Nephron (organoid): ENCODE results near the gene C4orf51.
"Not testable (repeated sequence)": the region's sequence is repeated elsewhere in the genome, so short reads cannot be mapped to it uniquely, and the experiment has no call there.

Experiments used
- H3K27ac Mint-ChIP-seq, 3 experiments: 2 replicates each; pipeline ENCODE4 v1.8.0; 2020; ENCODE audit warnings: mixed read lengths in 3 of 3, mild to moderate bottlenecking in 2 of 3, moderate library complexity in 1 of 3
- H3K27me3 Mint-ChIP-seq: 2 replicates; pipeline ENCODE4 v1.8.0; 2021; ENCODE audit warnings: low read depth, mild to moderate bottlenecking, moderate library complexity, mixed read lengths
- H3K36me3 Mint-ChIP-seq: 2 replicates; pipeline ENCODE4 v1.8.0; 2020; ENCODE audit warnings: low read depth, mixed read lengths
- H3K4me1 Mint-ChIP-seq: 2 replicates; pipeline ENCODE4 v1.8.0; 2020; ENCODE audit warnings: mixed read lengths
- H3K4me3 Mint-ChIP-seq, 3 experiments: 2 replicates each; pipeline ENCODE4 v1.8.0; 2020; ENCODE audit warnings: mild to moderate bottlenecking in 3 of 3, mixed read lengths in 3 of 3, moderate library complexity in 2 of 3
- H3K9me3 Mint-ChIP-seq: 2 replicates; pipeline ENCODE4 v1.8.0; 2020; ENCODE audit warnings: mixed read lengths
- TF ChIP-seq, protein P1 (sequence below), 3 experiments: fragments of 200-600 bp; sonication (generic); IDR thresholded peaks; one replicate each; pipeline ENCODE4 v1.5.0; 2021; ENCODE audit warnings: antibody characterized with exemption in 3 of 3; ENCODE audit not compliant: unreplicated experiment in 3 of 3

C4orf51 gene

GRCh38 chr4:145679991-145680455 lies at the start of gene C4orf51:
C4orf51 (plus strand) TSS chr4:145680146; CDS start chr4:145680204, 58 bp downstream.
- Mint-ChIP-seq H3K4me3 (no peak within 1 kb of the TSS), H3K9me3 (peaks cover 30% of the 10 kb centered on the region), H3K4me1 (peaks cover 20% of the 10 kb centered on the region), H3K27ac (peak within 1 kb of the TSS in 2 of 3 experiments; percentile 49 to 53), H3K27me3 (peaks cover 4% of the 10 kb centered on the region), H3K36me3 (no peaks in the 10 kb centered on the region)
- TF ChIP-seq, protein P1, sequence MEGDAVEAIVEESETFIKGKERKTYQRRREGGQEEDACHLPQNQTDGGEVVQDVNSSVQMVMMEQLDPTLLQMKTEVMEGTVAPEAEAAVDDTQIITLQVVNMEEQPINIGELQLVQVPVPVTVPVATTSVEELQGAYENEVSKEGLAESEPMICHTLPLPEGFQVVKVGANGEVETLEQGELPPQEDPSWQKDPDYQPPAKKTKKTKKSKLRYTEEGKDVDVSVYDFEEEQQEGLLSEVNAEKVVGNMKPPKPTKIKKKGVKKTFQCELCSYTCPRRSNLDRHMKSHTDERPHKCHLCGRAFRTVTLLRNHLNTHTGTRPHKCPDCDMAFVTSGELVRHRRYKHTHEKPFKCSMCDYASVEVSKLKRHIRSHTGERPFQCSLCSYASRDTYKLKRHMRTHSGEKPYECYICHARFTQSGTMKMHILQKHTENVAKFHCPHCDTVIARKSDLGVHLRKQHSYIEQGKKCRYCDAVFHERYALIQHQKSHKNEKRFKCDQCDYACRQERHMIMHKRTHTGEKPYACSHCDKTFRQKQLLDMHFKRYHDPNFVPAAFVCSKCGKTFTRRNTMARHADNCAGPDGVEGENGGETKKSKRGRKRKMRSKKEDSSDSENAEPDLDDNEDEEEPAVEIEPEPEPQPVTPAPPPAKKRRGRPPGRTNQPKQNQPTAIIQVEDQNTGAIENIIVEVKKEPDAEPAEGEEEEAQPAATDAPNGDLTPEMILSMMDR (IDR thresholded peaks at IDR 0.05; ENCODE audit: unreplicated experiment in 3 of 3) = no peak

DNA sequence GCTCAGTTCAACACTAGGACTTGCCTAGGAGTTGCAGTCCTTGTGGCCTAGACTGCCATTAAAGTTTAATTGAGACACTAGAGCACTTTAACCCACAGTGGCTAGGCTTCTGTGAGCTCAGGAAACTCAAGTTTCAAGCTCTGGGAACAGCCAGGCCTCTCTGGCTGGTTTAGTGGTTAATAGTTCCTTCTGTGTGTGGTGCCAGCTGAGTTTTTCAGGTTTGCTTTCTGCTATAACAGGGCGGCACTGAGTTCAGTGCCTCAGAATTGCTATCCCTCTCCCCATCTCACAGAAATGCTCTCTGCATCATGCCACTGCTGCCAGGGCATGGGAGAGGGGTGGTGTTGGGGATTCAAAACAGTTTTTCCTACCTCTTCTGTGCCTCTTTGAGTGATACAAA lies 44.8 kb upstream of the C4orf51 start:
- Mint-ChIP-seq H3K27me3 (no peaks in the 10 kb centered on the region), H3K4me1 (no peaks in the 10 kb centered on the region), H3K9me3 (peaks cover 7% of the 10 kb centered on the region), H3K4me3 (no peak overlapping the region), H3K36me3 (peaks cover 21% of the 10 kb centered on the region), H3K27ac (no peak overlapping the region)
- TF ChIP-seq, protein P1 (IDR thresholded peaks at IDR 0.05; ENCODE audit: unreplicated experiment in 3 of 3) = no peak

- Mint-ChIP-seq H3K27me3 (no peaks in the 10 kb centered on the region), H3K4me1 (no peaks in the 10 kb centered on the region), H3K9me3 (peaks cover 7% of the 10 kb centered on the region), H3K36me3 (peaks cover 16% of the 10 kb centered on the region), H3K4me3 (no peak overlapping the region), H3K27ac (no peak overlapping the region)
- TF ChIP-seq, protein P1 (IDR thresholded peaks at IDR 0.05; ENCODE audit: unreplicated experiment in 3 of 3) = no peak
Measured at GRCh38 chr4:145635630-145636029, 44.3 kb upstream of the C4orf51 start.

DNA sequence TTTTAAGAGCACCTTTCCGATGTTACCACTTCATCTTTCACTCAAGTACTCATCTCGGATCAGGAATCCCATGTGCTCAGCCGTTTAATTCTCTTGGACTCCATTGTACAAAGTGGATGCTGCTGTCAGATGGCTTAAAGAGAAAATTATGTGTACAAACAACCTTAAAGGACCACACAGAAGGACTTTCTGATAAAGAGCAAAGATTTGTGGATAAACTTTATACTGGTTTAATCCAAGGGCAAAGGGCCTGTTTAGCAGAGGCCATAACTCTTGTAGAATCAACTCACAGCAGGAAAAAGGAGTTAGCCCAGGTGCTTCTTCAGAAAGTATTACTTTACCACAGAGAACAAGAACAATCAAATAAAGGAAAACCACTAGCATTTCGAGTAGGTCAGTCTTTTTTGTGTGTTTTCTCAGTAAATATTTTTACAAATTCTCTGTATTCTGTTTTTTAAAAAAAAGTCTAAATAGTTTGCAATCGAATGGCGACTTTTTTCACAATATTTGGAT lies 40.7 kb upstream of the C4orf51 start:
- Mint-ChIP-seq H3K27ac (no peak overlapping the region), H3K4me1 (peaks cover 12% of the 10 kb centered on the region), H3K27me3 (no peaks in the 10 kb centered on the region), H3K9me3 (no peaks in the 10 kb centered on the region), H3K4me3 (no peak overlapping the region), H3K36me3 (peaks cover 16% of the 10 kb centered on the region)
- TF ChIP-seq, protein P1 (IDR thresholded peaks at IDR 0.05; ENCODE audit: unreplicated experiment in 3 of 3) = no peak

GRCh38 chr4:145640236-145640635 lies 39.7 kb upstream of the C4orf51 start:
- H3K4me3 Mint-ChIP-seq, H3K9me3 Mint-ChIP-seq, H3K27ac Mint-ChIP-seq, H3K27me3 Mint-ChIP-seq: not testable (repeated sequence)
- Mint-ChIP-seq H3K4me1 (peaks cover 12% of the 10 kb centered on the region), H3K36me3 (peaks cover 20% of the 10 kb centered on the region)

DNA sequence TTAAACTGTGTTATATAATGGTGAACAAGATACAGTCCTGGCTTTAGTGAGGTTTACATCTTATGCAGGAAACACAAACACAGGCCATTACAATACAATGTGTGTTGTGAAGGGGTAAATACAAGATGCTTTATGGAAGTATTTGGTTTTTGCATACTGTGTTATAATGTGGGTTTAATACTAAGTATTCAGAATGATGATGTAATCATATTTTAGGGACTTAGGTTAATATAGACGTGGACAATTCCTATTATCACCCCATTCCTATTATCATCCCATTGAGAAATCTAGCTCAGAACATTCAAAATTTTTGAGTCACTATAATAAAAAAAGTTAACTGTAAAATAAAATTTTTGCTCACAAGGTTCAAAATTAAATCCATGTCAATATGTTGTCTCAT lies 36.7 kb upstream of the C4orf51 start:
- Mint-ChIP-seq H3K36me3 (peaks cover 29% of the 10 kb centered on the region), H3K4me3 (no peak overlapping the region), H3K9me3 (no peaks in the 10 kb centered on the region), H3K4me1 (peaks cover 12% of the 10 kb centered on the region), H3K27ac (no peak overlapping the region), H3K27me3 (no peaks in the 10 kb centered on the region)
- TF ChIP-seq, protein P1 (IDR thresholded peaks at IDR 0.05; ENCODE audit: unreplicated experiment in 3 of 3) = no peak
